C4-2B (cell line): ENCODE measurements around the gene HGS.

Source experiments
- H3K27ac ChIP-seq: fragments of 450-650 bp; 2 replicates; pipeline ENCODE4 v1.5.1; 2017
- ZFX ChIP-seq: fragments of 450-650 bp; IDR thresholded peaks from 2 replicates; pipeline ENCODE4 v1.6.1; 2017
- TF ChIP-seq, protein P1 (sequence below): fragments of 450-650 bp; conservative IDR thresholded peaks from 2 replicates; pipeline ENCODE4 v1.5.1; 2017; ENCODE audit warnings: mild to moderate bottlenecking

The HGS gene

DNA sequence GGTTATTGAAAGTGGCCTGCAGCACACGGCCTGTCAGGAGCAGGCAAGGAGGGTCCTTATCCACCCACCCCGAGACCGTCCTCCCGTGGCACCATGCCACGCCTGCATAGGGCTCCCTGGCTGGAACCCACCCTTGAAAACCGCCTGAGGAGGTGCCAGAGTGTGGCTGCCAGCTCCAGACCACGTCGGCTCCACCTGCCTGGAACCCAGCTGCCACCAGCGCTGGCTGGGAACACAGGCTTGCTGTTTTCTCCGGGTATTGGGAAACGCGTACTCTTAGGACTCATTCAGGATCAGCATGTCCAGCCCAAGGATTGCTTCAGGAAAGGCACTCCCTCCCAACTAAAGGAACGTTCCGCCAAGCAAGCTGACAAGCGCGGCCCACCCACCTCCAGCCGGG is 6.9 kb upstream of the HGS start:
- TF ChIP-seq, protein P1, sequence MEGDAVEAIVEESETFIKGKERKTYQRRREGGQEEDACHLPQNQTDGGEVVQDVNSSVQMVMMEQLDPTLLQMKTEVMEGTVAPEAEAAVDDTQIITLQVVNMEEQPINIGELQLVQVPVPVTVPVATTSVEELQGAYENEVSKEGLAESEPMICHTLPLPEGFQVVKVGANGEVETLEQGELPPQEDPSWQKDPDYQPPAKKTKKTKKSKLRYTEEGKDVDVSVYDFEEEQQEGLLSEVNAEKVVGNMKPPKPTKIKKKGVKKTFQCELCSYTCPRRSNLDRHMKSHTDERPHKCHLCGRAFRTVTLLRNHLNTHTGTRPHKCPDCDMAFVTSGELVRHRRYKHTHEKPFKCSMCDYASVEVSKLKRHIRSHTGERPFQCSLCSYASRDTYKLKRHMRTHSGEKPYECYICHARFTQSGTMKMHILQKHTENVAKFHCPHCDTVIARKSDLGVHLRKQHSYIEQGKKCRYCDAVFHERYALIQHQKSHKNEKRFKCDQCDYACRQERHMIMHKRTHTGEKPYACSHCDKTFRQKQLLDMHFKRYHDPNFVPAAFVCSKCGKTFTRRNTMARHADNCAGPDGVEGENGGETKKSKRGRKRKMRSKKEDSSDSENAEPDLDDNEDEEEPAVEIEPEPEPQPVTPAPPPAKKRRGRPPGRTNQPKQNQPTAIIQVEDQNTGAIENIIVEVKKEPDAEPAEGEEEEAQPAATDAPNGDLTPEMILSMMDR, result no peak
- no peak for TF ChIP-seq ZFX
- H3K27ac ChIP-seq, result no peak overlapping the region

DNA sequence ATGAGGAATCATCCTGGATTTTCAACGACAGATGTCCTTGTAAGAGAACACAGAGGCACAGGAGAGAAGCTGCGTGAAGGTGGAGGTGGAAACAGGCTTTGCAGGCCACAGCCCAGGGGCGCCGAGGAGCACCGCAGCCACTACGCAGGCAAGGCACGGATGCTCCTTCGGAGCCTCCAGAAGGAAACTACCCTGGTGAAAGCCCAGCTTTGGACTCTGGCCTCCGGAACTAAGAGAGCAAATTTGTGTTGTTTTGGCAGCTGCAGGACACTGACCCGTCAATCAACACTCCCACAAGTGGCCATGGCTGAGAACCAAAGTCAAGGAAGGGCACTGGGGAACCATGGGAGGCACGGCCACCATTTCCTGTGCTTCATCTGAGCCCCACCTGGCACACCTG is 3.7 kb upstream of the HGS start:
- no peak for TF ChIP-seq ZFX
- TF ChIP-seq, protein P1, result no peak
- H3K27ac ChIP-seq, result no peak overlapping the region

DNA sequence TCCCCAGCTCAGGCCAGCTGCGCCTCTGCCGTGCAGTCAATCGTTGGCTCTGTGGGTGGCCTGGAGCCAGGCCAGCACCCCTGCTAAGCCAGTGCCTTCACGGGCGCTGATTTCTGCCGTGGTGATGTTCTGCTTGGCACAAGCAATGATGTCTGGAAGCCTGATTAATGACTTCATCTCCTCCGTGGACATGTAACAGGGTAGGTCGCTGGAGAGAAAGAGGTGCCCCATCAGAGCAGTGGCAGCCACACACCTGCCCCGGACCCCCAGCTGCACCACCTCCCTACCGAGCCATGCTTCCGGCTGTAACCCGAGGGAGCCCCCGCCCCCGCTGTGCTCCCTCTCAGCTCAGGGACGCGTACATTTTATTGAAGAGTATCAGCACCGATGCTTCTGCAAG is 2.1 kb upstream of the HGS start:
- TF ChIP-seq ZFX, result no peak
- TF ChIP-seq, protein P1, result no peak
- no peak overlapping the region for H3K27ac ChIP-seq

DNA sequence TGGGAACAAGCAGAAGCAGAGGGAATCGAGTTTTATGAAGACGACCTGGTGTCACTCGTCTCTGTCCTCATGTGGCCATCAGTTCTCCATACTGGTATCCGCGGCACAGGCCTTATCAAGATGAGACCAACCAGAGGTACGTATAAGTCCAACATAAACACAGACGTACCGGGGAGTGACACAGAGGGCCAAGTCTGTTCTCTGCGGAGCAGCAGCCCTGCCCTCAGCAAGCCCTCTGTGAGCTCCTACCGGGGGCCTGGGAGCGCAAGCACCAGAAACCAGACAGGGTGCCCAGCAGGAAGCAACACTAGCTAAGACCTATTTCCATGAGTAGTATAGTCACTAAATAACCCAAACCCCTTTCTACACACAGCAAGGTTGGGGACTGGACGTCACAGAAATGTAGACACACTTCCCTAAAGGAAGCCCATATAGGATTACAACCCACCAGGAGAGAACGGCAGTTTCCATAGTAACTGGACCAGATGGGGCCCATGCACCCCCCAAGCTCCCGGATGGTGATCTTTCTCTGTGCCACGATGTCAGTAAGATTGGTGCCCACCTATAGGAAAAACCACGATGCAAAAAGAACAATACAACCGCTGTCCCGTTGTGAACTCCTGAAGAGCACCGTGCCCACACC is 1.1 kb upstream of the HGS start:
- H3K27ac ChIP-seq, result peak overlapping the region; percentile 93

DNA sequence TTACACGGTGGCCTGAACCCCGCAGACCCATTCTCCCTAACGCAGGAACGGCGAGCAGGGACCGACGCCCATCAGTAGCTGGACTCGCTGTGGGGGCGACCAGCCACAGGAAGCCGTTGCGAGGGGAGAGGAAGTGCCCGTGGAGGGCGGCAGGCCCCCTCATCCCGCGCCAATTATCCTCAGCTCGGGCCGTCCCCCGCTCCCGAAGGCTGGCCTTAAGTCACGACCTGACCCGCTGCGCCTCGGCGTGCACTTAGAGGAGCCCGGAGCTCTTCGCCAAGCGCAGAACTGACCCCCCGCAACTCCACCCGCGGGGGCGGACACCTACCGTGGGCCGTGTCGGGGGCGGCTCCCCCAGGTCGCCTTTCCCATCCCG is 615 bp upstream of the HGS start:
- TF ChIP-seq, protein P1, result no peak
- no peak for TF ChIP-seq ZFX
- H3K27ac ChIP-seq, result peak overlapping the region; percentile 93

More for the DNA sequence above, 1.1 kb upstream of the HGS start:
- TF ChIP-seq, protein P1, result no peak
- TF ChIP-seq ZFX, result no peak

DNA sequence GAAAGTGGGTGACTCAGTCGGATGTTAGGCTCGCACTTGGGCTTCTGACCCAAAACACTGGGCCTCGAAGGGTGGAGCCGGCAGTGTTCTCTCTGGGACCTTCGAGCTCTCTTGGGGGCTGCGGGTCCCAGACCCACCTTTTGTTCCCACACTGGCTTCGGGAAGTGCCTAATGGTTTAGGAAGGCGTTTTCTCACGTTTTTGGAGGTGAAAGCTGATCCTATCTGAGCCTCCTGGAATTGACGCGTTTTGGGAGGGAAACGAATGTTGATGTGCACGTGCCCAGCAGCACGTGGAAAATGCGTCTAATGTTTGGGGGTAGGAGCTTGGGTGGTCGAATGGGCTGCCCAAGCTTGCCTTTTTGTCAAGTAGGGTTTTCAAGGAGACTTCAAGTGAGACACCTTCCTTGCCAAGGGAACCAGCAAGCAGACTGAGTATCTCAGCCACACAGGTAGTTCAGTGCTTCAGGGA is 666 bp downstream of the HGS start:
- TF ChIP-seq, protein P1, result no peak
- peak; percentile 8; the same call in 1 of the 2 replicates for TF ChIP-seq ZFX
- H3K27ac ChIP-seq, result peak overlapping the region; percentile 93

DNA sequence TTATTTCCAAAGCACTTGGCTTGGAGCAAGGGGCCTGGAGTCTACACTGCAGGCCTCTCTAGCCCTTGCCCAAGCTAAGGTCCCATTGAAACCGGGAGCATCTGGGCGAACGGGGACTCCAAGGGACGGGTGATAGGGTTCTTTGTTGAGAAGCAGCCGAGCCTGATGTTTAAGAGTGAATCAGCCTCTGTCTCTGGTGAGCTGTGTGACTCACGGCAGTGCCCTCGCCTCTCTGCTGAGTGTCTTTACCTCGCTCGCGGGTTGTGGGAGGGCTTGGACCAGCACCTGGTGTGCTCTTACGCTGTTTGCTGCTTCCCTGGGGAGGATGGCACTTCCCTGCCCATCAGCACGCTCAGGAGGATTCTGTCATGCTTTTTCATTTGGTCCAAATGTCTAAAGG is 1.3 kb downstream of the HGS start:
- TF ChIP-seq, protein P1, result no peak
- no peak for TF ChIP-seq ZFX
- H3K27ac ChIP-seq, result peak overlapping the region; percentile 93
